ENCODE data around the gene HSDL1. TPM values are rescaled to one million over a fixed set of nuclear protein-coding genes. Genes with fewer than 3 reads are reported as not detected.

Gene HSDL1
- total and polyA plus RNA-seq, 8 donors: 7.2 to 374 (median 9.2) TPM

DNA sequence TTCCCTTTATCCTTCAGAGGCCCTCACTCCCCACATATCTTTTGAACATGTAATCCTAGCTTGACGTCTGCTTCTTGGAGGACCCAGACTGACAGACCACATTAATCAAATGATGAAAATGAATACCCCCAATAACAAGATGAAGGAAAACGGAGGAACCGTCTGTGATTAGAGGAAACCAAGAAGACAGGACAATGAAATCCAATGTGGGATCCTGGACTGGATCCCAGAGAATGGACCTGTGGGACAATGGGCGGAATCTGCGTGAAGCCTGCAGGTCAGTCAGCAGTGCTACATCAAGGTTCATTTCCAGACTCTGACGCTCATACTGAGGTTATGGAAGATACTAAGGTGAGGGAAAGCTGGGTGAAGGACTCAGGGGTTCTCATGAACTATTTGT is 64.2 kb downstream of the HSDL1 start:
- H3K27ac ChIP-seq: no peak overlapping the region
- no peak overlapping the region for H3K4me3 ChIP-seq
- H3K27me3 ChIP-seq: no peaks in the 10 kb centered on the region
- peaks cover 47 to 97% (median 90%) of the 10 kb centered on the region in 4 donors for H3K36me3 ChIP-seq
- peaks cover 0 to 17% (median 4%) of the 10 kb centered on the region in 4 donors for H3K4me1 ChIP-seq
- no peak for DNase-seq
- 82 to 88% (median 87%) methylated on average over 6 of the region's 6 CpGs for WGBS, 5 donors
- intact Hi-C loops (cut with DNase I; ENCODE audit: low total_unique reads): no loop called here
- H3K9me3 ChIP-seq: no peaks in the 10 kb centered on the region
- no peak for TF ChIP-seq POLR2A (IDR thresholded peaks at IDR 0.05)
- TF ChIP-seq, protein P1, sequence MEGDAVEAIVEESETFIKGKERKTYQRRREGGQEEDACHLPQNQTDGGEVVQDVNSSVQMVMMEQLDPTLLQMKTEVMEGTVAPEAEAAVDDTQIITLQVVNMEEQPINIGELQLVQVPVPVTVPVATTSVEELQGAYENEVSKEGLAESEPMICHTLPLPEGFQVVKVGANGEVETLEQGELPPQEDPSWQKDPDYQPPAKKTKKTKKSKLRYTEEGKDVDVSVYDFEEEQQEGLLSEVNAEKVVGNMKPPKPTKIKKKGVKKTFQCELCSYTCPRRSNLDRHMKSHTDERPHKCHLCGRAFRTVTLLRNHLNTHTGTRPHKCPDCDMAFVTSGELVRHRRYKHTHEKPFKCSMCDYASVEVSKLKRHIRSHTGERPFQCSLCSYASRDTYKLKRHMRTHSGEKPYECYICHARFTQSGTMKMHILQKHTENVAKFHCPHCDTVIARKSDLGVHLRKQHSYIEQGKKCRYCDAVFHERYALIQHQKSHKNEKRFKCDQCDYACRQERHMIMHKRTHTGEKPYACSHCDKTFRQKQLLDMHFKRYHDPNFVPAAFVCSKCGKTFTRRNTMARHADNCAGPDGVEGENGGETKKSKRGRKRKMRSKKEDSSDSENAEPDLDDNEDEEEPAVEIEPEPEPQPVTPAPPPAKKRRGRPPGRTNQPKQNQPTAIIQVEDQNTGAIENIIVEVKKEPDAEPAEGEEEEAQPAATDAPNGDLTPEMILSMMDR (IDR thresholded peaks at IDR 0.05): no peak
- no peak for TF ChIP-seq EP300 (IDR thresholded peaks at IDR 0.05)
- TF ChIP-seq POLR2AphosphoS5 (IDR thresholded peaks at IDR 0.05): no peak

DNA sequence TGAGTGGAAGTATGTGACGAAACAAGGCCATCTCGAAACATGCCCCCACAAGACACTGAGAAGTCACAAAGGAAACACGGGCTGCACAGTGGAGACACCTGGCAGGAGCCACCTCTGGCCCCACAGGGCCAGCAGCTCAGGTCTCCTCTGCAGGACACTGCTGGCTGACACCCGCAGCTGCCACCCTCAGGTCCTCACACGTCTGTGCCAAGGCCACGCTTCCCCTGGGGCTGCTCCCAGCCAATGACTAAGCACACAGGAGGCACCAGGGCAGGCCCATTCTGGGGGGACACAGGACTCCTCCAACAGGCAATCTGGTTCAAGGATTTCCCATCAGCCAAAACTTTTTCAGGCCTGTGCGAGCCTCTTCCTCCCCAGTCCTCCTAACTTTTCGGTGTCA is 64.6 kb downstream of the HSDL1 start:
- no peaks in the 10 kb centered on the region for H3K27me3 ChIP-seq
- WGBS, 5 donors: 78 to 85% (median 82%) methylated on average over 8 of the region's 8 CpGs
- TF ChIP-seq EP300 (IDR thresholded peaks at IDR 0.05) (no peak), POLR2AphosphoS5 (IDR thresholded peaks at IDR 0.05) (no peak), POLR2A (IDR thresholded peaks at IDR 0.05) (no peak)
- TF ChIP-seq, protein P1 (IDR thresholded peaks at IDR 0.05): no peak
- peaks cover 0 to 14% (median 4%) of the 10 kb centered on the region in 4 donors for H3K4me1 ChIP-seq
- no peak overlapping the region for H3K4me3 ChIP-seq
- intact Hi-C loops (cut with DNase I; ENCODE audit: low total_unique reads): no loop called here
- no peak for DNase-seq
- H3K36me3 ChIP-seq: peaks cover 47 to 97% (median 92%) of the 10 kb centered on the region in 4 donors
- no peak overlapping the region for H3K27ac ChIP-seq
- H3K9me3 ChIP-seq: no peaks in the 10 kb centered on the region

DNA sequence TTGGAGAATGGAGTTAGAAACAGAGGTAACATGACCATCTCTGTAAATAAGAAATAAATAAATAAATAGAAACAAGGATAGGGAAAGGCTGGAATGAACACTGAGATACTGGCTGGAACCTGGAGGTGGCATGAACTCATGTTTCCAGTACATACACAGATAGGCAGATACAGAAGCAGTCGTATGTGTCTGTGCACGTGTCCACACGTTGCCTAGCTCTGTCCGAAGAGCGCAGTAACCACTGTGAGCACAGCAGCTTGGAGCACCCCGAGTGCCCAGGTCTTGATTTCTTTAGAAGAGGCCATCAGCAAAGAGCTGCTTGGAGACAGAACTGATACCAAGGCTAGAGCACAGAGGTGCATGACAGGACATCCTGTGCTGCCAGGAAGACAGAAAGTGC is 65.3 kb downstream of the HSDL1 start:
- 83 to 96% (median 92%) methylated on average over 6 of the region's 6 CpGs for WGBS, 5 donors
- H3K4me1 ChIP-seq: peaks cover 0 to 7% (median 2%) of the 10 kb centered on the region in 4 donors
- TF ChIP-seq POLR2AphosphoS5 (IDR thresholded peaks at IDR 0.05) (no peak), POLR2A (IDR thresholded peaks at IDR 0.05) (no peak), EP300 (IDR thresholded peaks at IDR 0.05) (no peak)
- TF ChIP-seq, protein P1 (IDR thresholded peaks at IDR 0.05): no peak
- intact Hi-C loops (cut with DNase I; ENCODE audit: low total_unique reads): no loop called here
- H3K27me3 ChIP-seq: no peaks in the 10 kb centered on the region
- DNase-seq: no peak
- H3K4me3 ChIP-seq: no peak overlapping the region
- H3K9me3 ChIP-seq: no peaks in the 10 kb centered on the region
- H3K36me3 ChIP-seq: peaks cover 54 to 100% (median 97%) of the 10 kb centered on the region in 4 donors
- no peak overlapping the region for H3K27ac ChIP-seq

DNA sequence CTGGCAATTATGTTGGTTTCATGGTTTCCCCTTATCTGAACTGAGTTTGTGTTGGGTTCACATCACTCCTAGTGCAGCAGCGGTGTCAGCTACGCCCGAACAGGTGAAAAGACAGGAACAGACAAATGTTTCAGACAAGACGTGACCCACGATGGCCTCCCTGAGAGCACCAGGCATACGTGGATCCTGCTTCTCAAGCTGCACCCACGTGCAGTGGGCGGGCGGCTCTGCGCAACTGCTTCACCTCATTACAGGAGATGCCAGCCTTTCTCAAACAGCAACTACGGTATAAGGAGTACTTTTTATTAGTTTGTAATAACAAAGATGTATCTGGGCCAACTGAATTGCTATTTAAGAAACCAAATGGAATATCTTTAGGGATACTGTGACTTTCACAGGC is 69.6 kb downstream of the HSDL1 start:
- no peak overlapping the region for H3K4me3 ChIP-seq
- H3K27ac ChIP-seq: no peak overlapping the region
- no peaks in the 10 kb centered on the region for H3K4me1 ChIP-seq
- peaks cover 62 to 100% (median 99%) of the 10 kb centered on the region in 4 donors for H3K36me3 ChIP-seq
- intact Hi-C loops (cut with DNase I; ENCODE audit: low total_unique reads): no loop called here
- WGBS, 5 donors: 87 to 94% (median 90%) methylated on average over 11 of the region's 11 CpGs
- DNase-seq: no peak
- no peaks in the 10 kb centered on the region for H3K9me3 ChIP-seq
- no peaks in the 10 kb centered on the region for H3K27me3 ChIP-seq
- no peak for TF ChIP-seq EP300 (IDR thresholded peaks at IDR 0.05)
- TF ChIP-seq POLR2AphosphoS5 (IDR thresholded peaks at IDR 0.05): no peak
- TF ChIP-seq POLR2A (IDR thresholded peaks at IDR 0.05): no peak
- TF ChIP-seq, protein P1 (IDR thresholded peaks at IDR 0.05): no peak
